Measurements from ENCODE around the gene RHOG. TPM values are rescaled to one million over a fixed set of nuclear protein-coding genes. Genes with fewer than 3 reads are reported as not detected.
A peak's percentile ranks its signal among the peaks of the same experiment; 100 is the strongest.

RHOG gene
- total RNA-seq, 2 donors from 2014 or later, result 154 to 164 TPM

DNA sequence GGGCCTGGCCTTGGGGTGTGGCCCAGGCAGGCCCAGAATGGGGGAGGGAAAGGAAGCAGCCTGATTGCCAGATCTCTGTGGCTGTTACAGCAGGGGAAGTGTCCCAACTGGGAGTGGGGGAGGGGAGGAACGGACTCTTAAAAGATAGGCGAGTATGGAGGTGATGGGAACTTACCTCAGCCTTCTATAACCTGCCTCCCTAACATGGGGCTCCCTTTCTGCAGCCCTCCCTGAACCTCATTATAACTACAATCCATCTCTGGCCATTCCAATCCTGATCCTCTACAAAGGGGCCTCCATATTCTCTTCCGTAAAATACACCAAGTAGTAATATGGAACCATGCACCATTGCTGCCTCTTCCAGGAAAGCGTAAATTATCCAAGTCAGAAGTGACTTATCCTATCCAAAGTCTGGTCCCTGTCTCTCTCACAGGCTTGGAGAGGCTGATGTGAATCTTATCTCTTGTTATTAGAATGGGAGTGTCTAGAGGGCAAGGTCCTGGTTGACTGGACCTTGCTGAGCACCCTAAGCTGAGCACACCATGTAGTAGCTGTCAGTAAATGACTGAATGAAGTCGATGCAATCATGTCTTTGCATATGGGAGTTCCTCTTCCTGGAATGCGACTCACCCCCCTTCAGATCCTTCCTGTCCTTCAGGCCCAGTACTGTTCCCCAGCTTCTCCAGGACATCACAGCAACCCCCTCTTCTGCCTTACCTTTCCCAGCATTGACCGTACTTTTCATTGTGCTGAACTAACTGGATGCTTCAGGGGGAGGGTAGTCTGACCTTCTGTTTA is 5.9 kb downstream of the RHOG start:
- Mint-ChIP-seq H3K27ac (peak overlapping the region; percentile 96 to 99), H3K9me3 (no peaks in the 10 kb centered on the region), H3K4me3 (peak overlapping the region; percentile 100), H3K4me1 (ENCODE audit: low read depth in 2 of 2) (peaks cover 87% of the 10 kb centered on the region in 2 donors), H3K27me3 (no peaks in the 10 kb centered on the region), H3K36me3 (peaks cover 28% of the 10 kb centered on the region)
- DNase-seq (ENCODE audit: low spot score) (peak; percentile 79), ATAC-seq (peak; percentile 50 to 54)

DNA sequence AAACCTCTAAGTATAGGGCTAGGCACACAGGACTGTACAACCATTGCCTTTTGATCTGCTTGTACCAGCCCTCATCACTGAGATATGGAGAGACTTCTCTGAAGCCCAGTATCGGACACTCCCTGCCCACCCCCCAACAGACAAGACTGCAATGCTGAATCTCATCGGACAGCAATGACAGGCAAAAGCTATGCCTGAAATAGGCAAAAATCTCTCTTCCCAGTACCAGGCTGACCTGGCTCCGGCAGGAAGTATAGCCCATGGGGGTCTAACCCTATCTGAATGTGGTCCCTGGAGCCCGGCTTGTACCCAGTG is 6.5 kb downstream of the RHOG start:
- H3K27me3 Mint-ChIP-seq, result no peaks in the 10 kb centered on the region
- H3K4me3 Mint-ChIP-seq, result peak overlapping the region; percentile 100
- ATAC-seq (no peak), DNase-seq (ENCODE audit: low spot score) (no peak)
- H3K27ac Mint-ChIP-seq, result peak overlapping the region; percentile 96 to 99
- H3K36me3 Mint-ChIP-seq, result peaks cover 24% of the 10 kb centered on the region
- peaks cover 82 to 84% of the 10 kb centered on the region in 2 donors for H3K4me1 Mint-ChIP-seq (ENCODE audit: low read depth in 2 of 2)
- no peaks in the 10 kb centered on the region for H3K9me3 Mint-ChIP-seq

DNA sequence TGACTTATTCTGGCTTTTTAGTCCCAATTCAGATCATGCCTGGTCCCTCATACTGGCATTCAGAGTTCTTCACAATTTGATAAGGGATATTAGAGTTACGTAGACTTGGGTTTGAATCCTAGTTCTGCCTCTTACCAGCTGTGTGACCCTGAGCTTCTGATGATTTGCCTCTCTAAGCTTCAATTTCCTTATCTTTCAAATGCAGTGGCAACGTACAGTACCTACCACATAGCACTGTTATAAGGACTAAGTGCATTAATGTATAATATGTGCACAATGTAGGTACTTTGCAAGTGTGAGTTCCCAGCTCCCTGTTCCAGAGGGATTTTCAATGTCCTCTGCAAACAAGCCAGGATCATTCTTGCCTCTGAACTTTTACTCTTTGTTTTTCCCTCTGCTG is 7.3 kb downstream of the RHOG start:
- no peak for ATAC-seq

DNA sequence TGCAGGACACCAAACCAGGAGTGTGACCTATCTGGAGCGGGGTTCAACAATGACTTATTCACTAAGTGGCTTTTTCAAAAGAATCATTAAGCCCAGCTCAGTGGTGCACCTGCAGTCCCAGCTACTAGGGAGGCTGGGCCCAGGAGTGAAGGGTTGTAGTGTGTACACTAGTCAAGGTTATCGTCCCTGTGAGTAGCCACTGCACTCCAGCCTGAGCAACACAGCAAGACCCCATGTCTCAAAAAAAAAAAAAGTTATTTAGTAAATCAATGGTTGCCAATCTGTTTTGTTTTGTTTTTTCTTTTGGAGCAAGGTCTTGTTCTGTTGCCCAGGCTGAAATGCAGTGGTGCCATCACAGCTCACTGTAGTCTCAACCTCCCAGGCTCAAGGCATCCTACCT is 7.9 kb downstream of the RHOG start:
- no peak for ATAC-seq
- Mint-ChIP-seq H3K4me1 (ENCODE audit: low read depth in 2 of 2) (peaks cover 68 to 75% of the 10 kb centered on the region in 2 donors), H3K4me3 (peak overlapping the region; percentile 60), H3K27ac (peak overlapping the region; percentile 96 to 99), H3K27me3 (no peaks in the 10 kb centered on the region), H3K9me3 (no peaks in the 10 kb centered on the region), H3K36me3 (peaks cover 18% of the 10 kb centered on the region)
- DNase-seq (ENCODE audit: low spot score), result no peak

More for the DNA sequence above, 7.3 kb downstream of the RHOG start:
- Mint-ChIP-seq H3K36me3 (peaks cover 22% of the 10 kb centered on the region), H3K9me3 (no peaks in the 10 kb centered on the region), H3K4me1 (ENCODE audit: low read depth in 2 of 2) (peaks cover 75 to 77% of the 10 kb centered on the region in 2 donors), H3K27me3 (no peaks in the 10 kb centered on the region), H3K4me3 (peak overlapping the region; percentile 100), H3K27ac (peak overlapping the region; percentile 96 to 99)
- no peak for DNase-seq (ENCODE audit: low spot score)

DNA sequence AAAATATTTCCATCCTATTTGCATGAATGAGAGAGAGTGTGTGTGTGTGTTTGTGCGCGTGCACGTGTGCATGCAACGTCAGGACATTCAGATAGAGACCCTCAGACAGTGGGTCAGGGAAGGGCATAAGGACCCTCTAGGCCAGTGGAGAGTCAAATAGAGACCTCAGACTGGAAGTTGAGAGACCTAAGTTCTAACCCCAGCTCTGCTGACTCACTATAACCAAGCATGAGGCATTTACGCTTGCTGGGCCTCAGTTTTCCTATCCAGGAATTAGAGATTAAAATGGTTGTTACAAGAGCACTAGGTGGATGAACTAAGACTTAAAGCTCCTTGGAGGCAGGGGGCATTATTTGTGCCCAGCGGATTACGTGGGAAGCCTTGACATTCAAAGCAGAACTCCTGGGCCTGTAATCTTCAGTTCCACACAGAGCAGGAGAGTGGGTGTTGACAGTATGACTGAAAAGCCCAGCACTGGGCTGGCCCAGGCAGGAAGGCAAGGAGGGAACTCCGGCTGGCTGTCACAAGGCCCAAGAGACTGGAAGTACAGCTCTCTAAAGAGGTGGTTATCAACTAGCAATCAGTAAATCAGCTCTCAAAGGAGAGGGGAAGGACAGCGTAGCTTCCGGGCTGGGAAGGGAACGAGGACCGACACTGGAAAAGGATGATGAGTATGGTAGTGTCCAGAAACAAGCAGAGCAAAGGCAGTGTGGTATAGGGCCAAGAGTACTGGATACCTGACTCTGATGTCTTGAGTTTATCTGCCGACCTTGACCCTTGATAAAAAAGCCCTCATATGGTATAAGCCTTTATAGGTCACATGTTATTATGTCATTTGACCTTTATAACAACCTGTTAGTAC is 9.2 kb downstream of the RHOG start:
- Mint-ChIP-seq H3K4me1 (ENCODE audit: low read depth in 2 of 2) (peaks cover 64 to 72% of the 10 kb centered on the region in 2 donors), H3K27ac (peak overlapping the region; percentile 96 to 99), H3K27me3 (no peaks in the 10 kb centered on the region), H3K4me3 (peak overlapping the region; percentile 54), H3K36me3 (peaks cover 22% of the 10 kb centered on the region), H3K9me3 (no peaks in the 10 kb centered on the region)
- no peak for DNase-seq (ENCODE audit: low spot score)
- ATAC-seq, result peak; percentile 44 to 70

DNA sequence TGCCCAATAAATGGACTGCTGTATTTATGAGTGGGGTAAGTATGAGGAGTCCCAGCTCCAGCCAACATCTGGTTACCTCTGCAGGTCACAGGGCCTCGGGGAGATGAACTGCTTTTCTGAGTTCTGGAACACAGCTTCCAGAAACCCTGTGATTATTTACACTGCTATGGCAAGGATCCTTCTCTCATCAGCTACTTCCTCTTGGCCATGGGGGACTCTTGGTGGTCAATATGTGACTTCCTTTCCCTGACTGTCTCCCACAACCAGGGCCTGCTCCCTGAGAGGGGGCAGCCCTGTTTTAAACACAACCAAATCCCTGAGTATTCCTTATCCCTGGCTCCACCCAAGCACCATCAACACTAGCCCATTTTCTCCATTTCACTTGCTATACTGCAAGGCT is 10.0 kb downstream of the RHOG start:
- Mint-ChIP-seq H3K4me1 (ENCODE audit: low read depth in 2 of 2) (peaks cover 67 to 73% of the 10 kb centered on the region in 2 donors), H3K9me3 (no peaks in the 10 kb centered on the region), H3K27me3 (no peaks in the 10 kb centered on the region), H3K4me3 (peak overlapping the region; percentile 54), H3K27ac (peak overlapping the region; percentile 96 to 99), H3K36me3 (peaks cover 21% of the 10 kb centered on the region)
- no peak for ATAC-seq
- DNase-seq (ENCODE audit: low spot score), result no peak

DNA sequence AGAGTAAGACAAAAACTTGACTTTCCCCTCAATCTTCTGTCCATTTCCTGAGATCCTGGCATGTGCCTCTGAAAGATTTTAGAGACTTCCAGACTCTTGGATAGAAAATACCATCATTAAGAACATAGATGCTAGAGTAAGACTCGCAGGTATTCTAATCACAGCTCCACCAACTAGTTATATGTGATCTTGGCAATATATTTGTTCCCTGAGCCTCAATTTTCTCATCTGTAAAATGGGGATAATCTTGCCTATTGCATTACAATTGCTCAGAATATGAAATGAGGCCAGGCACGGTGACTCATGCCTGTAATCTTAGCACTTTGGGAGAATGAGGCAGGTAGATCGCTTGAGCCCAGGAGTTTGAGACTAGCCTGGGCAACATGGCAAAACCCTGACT is 10.7 kb downstream of the RHOG start:
- H3K9me3 Mint-ChIP-seq, result no peaks in the 10 kb centered on the region
- H3K4me3 Mint-ChIP-seq, result no peak overlapping the region
- peaks cover 66 to 69% of the 10 kb centered on the region in 2 donors for H3K4me1 Mint-ChIP-seq (ENCODE audit: low read depth in 2 of 2)
- DNase-seq (ENCODE audit: low spot score) (no peak), ATAC-seq (no peak)
- H3K36me3 Mint-ChIP-seq, result peaks cover 15% of the 10 kb centered on the region
- H3K27me3 Mint-ChIP-seq, result no peaks in the 10 kb centered on the region
- H3K27ac Mint-ChIP-seq, result peak overlapping the region; percentile 96 to 99

DNA sequence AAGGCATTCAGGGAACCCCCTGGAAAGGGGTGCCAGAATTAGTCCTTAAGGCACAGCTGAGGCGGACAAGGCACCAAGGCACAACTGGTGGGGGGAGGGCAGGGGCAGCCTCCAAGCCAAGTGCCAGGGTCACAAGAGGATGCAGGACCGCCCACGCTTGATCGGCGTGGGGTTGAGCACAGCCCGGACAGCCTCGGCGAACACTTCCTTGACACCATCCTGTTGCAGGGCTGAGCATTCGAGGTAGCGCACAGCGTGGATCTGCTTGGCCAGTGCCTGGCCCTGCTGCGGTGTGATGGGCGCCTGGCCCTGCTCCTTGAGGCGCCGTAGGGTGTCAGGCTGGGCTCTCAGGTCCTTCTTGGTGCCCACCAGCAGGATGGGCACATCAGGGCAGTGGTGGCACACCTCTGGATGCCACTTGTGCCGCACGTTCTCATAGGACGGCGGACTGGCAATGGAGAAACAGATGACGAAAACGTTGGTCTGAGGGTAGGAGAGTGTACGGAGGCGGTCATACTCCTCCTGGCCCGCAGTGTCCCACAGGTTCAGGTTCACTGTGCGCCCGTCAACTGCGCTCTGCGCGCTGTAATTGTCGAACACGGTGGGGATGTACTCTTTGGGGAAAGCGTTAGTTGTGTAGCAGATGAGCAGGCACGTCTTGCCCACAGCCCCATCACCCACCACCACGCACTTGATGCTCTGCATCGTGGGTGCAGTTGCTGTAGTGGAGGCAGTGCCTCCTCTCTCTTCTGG is 13.1 kb downstream of the RHOG start:
- H3K27ac Mint-ChIP-seq, result peak overlapping the region; percentile 57 to 78
- no peaks in the 10 kb centered on the region for H3K9me3 Mint-ChIP-seq
- DNase-seq (ENCODE audit: low spot score) (no peak), ATAC-seq (no peak)
- H3K36me3 Mint-ChIP-seq, result peaks cover 4% of the 10 kb centered on the region
- H3K4me3 Mint-ChIP-seq, result no peak overlapping the region
- H3K27me3 Mint-ChIP-seq, result no peaks in the 10 kb centered on the region
- H3K4me1 Mint-ChIP-seq (ENCODE audit: low read depth in 2 of 2), result peaks cover 54 to 59% of the 10 kb centered on the region in 2 donors

DNA sequence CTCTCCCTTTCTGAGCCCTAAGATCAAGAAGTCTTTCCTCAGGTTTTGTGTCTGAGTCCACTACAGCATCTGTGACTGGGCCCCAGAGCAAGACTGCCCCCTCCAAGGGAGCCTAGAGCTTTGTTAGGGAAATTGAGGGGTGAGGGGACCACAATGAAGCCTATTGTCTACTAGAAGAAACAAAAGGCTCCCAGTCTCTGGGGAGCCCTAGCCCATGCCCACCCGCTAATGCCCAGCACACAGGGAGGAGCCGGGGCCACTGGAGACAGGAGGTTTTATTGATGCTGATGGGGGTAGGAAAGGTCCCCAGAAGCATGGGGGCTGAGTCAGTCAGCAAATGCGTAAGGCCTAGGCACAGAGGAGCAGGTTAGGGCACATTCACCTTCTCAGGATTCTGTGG is 14.0 kb downstream of the RHOG start:
- no peaks in the 10 kb centered on the region for H3K9me3 Mint-ChIP-seq
- no peak for ATAC-seq
- H3K36me3 Mint-ChIP-seq, result peaks cover 4% of the 10 kb centered on the region
- H3K27ac Mint-ChIP-seq, result peak overlapping the region; percentile 63 to 78
- DNase-seq (ENCODE audit: low spot score), result no peak
- H3K4me3 Mint-ChIP-seq, result no peak overlapping the region
- H3K4me1 Mint-ChIP-seq (ENCODE audit: low read depth in 2 of 2), result peaks cover 45 to 50% of the 10 kb centered on the region in 2 donors
- no peaks in the 10 kb centered on the region for H3K27me3 Mint-ChIP-seq

DNA sequence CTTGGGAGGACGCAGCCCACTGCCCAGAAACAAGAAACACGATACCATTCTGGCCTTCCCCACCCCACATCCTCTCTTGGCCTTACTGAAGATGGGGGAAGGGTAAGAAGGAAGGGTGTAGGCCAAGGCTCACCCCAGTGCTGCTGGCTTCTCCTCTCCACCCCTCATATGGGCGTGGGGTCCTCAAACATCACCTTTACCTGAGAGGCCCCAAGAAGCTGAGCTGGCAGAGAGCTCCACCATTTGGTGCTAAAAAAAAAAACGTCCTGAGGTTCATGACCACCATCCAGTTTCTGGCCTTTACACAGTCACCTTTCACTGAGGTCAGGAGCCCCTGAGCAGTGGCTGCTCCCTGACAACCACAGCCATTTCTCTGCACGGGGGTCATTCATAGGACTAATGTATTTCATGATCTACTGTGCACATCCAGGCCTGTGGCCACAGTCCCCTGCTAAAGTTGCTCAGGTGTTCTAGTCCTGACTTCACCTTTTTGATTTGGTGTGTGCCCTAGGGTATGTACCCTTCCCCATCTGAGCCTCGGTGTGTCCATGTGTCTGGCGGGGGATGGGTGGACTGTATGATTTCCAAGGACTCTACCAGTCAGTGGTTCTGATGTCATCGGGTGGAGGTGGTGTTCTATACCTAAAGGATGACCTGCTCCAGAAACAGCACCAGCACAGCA is 15.1 kb downstream of the RHOG start:
- peak overlapping the region; percentile 63 to 78 for H3K27ac Mint-ChIP-seq
- H3K4me1 Mint-ChIP-seq (ENCODE audit: low read depth in 2 of 2), result peaks cover 34 to 39% of the 10 kb centered on the region in 2 donors
- no peak for ATAC-seq
- no peaks in the 10 kb centered on the region for H3K9me3 Mint-ChIP-seq
- peaks cover 4% of the 10 kb centered on the region for H3K36me3 Mint-ChIP-seq
- no peaks in the 10 kb centered on the region for H3K27me3 Mint-ChIP-seq
- no peak overlapping the region for H3K4me3 Mint-ChIP-seq
- no peak for DNase-seq (ENCODE audit: low spot score)

DNA sequence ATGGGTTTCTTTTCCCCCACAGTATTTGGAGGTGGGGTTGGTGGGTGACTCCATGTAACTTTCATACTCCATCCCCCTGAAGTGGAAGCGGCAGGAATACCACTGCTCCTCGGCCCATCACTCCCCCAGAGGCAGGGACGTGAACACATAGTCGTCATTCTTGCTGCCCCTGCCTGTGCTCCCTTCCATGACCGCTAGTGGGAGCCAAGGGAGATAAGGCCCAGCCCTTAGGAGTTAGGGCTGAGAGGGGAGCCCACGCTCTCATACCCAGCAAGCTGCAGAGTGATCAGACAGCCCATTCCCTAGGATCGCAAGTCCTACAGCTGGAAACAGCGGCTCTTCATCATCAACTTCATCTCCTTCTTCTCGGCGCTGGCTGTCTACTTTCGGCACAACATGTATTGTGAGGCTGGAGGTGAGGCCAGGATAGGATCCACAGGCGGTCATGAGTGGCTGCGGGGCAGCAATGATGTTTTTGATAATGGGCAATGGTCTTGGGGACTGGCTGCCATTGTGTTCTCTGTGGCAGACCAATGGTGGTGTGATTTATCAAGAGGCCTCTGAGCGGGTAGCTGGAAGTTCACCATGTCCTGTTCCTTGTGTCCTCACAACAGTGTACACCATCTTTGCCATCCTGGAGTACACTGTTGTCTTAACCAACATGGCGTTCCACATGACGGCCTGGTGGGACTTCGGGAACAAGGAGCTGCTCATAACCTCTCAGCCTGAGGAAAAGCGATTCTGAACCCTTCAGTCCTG is 15.9 kb downstream of the RHOG start:
- H3K9me3 Mint-ChIP-seq, result no peaks in the 10 kb centered on the region
- H3K27ac Mint-ChIP-seq, result peak overlapping the region; percentile 53 to 78
- H3K27me3 Mint-ChIP-seq, result no peaks in the 10 kb centered on the region
- H3K4me3 Mint-ChIP-seq, result no peak overlapping the region
- ATAC-seq (peak; percentile 88 to 91), DNase-seq (ENCODE audit: low spot score) (peak; percentile 80)
- peaks cover 28 to 34% of the 10 kb centered on the region in 2 donors for H3K4me1 Mint-ChIP-seq (ENCODE audit: low read depth in 2 of 2)
- peaks cover 4% of the 10 kb centered on the region for H3K36me3 Mint-ChIP-seq

DNA sequence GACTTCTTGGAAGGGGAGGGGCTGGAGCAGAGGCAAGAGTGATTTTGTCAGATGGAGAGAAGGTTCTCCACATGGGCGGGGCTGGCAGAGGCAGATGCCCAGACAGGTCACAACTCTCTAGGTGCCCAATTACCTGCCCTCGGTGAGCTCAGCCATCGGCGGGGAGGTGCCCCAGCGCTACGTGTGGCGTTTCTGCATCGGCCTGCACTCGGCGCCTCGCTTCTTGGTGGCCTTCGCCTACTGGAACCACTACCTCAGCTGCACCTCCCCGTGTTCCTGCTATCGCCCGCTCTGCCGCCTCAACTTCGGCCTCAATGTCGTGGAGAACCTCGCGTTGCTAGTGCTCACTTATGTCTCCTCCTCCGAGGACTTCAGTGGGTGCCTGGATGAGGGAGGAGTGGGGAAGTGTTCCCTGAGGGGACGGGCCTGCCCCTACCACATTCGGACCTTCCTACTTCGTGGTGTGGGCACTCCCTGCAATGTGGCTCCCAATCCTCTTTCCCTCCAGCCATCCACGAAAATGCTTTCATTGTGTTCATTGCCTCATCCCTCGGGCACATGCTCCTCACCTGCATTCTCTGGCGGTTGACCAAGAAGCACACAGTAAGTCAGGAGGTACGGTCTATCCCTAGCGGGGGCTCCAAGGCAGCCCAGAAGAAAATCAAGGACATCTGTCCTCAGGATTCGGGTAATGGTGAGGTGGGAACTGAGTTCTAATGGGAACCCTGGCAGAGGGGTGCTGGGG is 16.8 kb downstream of the RHOG start:
- Mint-ChIP-seq H3K4me3 (no peak overlapping the region), H3K27ac (peak overlapping the region in 1 of 2 donors; percentile 78)
- no peak for DNase-seq (ENCODE audit: low spot score)

More for the DNA sequence above, 16.8 kb downstream of the RHOG start:
- Mint-ChIP-seq H3K4me1 (ENCODE audit: low read depth in 2 of 2) (peaks cover 28 to 31% of the 10 kb centered on the region in 2 donors), H3K36me3 (peaks cover 4% of the 10 kb centered on the region), H3K9me3 (no peaks in the 10 kb centered on the region), H3K27me3 (no peaks in the 10 kb centered on the region)
- ATAC-seq, result no peak

All from natural killer cell treated with Interleukin-12 subunit alpha and Interleukin-12 subunit beta and Interleukin-15 and Interleukin-18, amount 100 ng/mL, for 72 hours (primary cell).